CD4-positive, alpha-beta T cell treated with Interleukin-2 at 100 ng/mL for 4 hours (primary cell): ENCODE results near the gene MX1.

Source experiments
- DNase-seq: peaks from one replicate; pipeline ENCODE4 v3.0.0-alpha.2; 2020; ENCODE audit warnings: low spot score

The MX1 gene

GRCh38 chr21:41432562-41433460, 6.8 kb downstream of the MX1 start:
- no peak for DNase-seq

GRCh38 chr21:41433566-41433965, 7.5 kb downstream of the MX1 start:
- DNase-seq: no peak

GRCh38 chr21:41435706-41436105, 9.7 kb downstream of the MX1 start:
- DNase-seq: no peak

GRCh38 chr21:41437729-41438128, 11.7 kb downstream of the MX1 start:
- no peak for DNase-seq

- no peak for DNase-seq
These were observed 12.5 kb downstream of the MX1 start for GRCh38 chr21:41438425-41439113.

GRCh38 chr21:41439248-41439647, 13.2 kb downstream of the MX1 start:
- DNase-seq: no peak

- DNase-seq: no peak
These were observed 15.5 kb downstream of the MX1 start for GRCh38 chr21:41441546-41441945.

GRCh38 chr21:41442481-41443186, 16.6 kb downstream of the MX1 start:
- no peak for DNase-seq

GRCh38 chr21:41443562-41443961, 17.5 kb downstream of the MX1 start:
- DNase-seq: no peak

GRCh38 chr21:41444703-41445464, 18.8 kb downstream of the MX1 start:
- no peak for DNase-seq

- DNase-seq: no peak
These were observed 19.4 kb downstream of the MX1 start for GRCh38 chr21:41445465-41445862.

- no peak for DNase-seq
These were observed 20.5 kb downstream of the MX1 start for GRCh38 chr21:41446586-41446985.

GRCh38 chr21:41447356-41447755, 21.3 kb downstream of the MX1 start:
- DNase-seq: no peak

- DNase-seq: no peak
These were observed 23.6 kb downstream of the MX1 start for GRCh38 chr21:41449613-41450012.

- no peak for DNase-seq
These were observed 26.0 kb downstream of the MX1 start for GRCh38 chr21:41451753-41452676.

- no peak for DNase-seq
These were observed 27.2 kb downstream of the MX1 start for GRCh38 chr21:41453198-41453597.

GRCh38 chr21:41453761-41454160, 27.7 kb downstream of the MX1 start:
- DNase-seq: no peak

- no peak for DNase-seq
These were observed 32.1 kb downstream of the MX1 start for GRCh38 chr21:41458121-41458520.

- no peak for DNase-seq
These were observed 32.5 kb downstream of the MX1 start for GRCh38 chr21:41458559-41458958.

- DNase-seq: no peak
These were observed 34.0 kb downstream of the MX1 start for GRCh38 chr21:41459884-41460534.
